ENCODE data around the gene CSNK1A1.

DNA sequence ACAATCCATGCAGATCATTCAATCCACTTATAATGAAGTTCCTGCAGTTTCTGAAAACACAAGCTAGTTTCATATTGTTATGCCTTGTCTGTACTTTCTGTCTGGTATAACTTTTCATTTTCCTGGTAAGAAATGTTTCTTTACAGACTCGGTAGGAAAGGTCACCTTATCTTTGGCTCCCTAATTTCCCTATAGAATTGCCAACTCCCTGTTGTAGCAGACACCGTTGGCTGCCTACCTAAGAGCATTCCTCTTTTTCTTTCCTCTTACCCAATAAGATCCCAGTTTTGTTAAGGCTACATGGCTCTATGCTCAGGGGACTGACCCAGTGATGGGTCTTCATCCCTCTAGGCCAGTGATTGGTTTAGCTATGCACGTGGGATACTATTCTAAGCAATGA lies 23.9 kb upstream of the CSNK1A1 start:
- TF ChIP-seq ARNTL (CRISPR knock-in tag; IDR thresholded peaks at IDR 0.05; ENCODE audit: borderline replicate concordance, low read depth) = no peak
- TF ChIP-seq, protein P1, sequence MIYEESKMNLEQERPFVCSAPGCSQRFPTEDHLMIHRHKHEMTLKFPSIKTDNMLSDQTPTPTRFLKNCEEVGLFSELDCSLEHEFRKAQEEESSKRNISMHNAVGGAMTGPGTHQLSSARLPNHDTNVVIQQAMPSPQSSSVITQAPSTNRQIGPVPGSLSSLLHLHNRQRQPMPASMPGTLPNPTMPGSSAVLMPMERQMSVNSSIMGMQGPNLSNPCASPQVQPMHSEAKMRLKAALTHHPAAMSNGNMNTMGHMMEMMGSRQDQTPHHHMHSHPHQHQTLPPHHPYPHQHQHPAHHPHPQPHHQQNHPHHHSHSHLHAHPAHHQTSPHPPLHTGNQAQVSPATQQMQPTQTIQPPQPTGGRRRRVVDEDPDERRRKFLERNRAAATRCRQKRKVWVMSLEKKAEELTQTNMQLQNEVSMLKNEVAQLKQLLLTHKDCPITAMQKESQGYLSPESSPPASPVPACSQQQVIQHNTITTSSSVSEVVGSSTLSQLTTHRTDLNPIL (CRISPR knock-in tag; IDR thresholded peaks at IDR 0.05; ENCODE audit: low read depth) = no peak
- no peak for TF ChIP-seq POU6F1 (CRISPR knock-in tag; IDR thresholded peaks at IDR 0.05; ENCODE audit: borderline replicate concordance, low read depth)
- TF ChIP-seq BACH2 (CRISPR knock-in tag; IDR thresholded peaks at IDR 0.05; ENCODE audit: borderline replicate concordance) = no peak
- no peak for TF ChIP-seq GLIS3 (CRISPR knock-in tag; IDR thresholded peaks at IDR 0.05)
- no peak for TF ChIP-seq CSDC2 (CRISPR knock-in tag; IDR thresholded peaks at IDR 0.05)
- no peak for TF ChIP-seq RARB (CRISPR knock-in tag; IDR thresholded peaks at IDR 0.05)
- no peak for TF ChIP-seq TCF4 (CRISPR knock-in tag; IDR thresholded peaks at IDR 0.05; ENCODE audit: borderline replicate concordance)
- TF ChIP-seq ZFP3 (CRISPR knock-in tag; IDR thresholded peaks at IDR 0.05) = no peak
- TF ChIP-seq, protein P2, sequence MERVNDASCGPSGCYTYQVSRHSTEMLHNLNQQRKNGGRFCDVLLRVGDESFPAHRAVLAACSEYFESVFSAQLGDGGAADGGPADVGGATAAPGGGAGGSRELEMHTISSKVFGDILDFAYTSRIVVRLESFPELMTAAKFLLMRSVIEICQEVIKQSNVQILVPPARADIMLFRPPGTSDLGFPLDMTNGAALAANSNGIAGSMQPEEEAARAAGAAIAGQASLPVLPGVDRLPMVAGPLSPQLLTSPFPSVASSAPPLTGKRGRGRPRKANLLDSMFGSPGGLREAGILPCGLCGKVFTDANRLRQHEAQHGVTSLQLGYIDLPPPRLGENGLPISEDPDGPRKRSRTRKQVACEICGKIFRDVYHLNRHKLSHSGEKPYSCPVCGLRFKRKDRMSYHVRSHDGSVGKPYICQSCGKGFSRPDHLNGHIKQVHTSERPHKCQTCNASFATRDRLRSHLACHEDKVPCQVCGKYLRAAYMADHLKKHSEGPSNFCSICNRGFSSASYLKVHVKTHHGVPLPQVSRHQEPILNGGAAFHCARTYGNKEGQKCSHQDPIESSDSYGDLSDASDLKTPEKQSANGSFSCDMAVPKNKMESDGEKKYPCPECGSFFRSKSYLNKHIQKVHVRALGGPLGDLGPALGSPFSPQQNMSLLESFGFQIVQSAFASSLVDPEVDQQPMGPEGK (CRISPR knock-in tag; IDR thresholded peaks at IDR 0.05; ENCODE audit: borderline replicate concordance) = no peak
- TF ChIP-seq ISL1 (CRISPR knock-in tag; IDR thresholded peaks at IDR 0.05) = no peak
- TF ChIP-seq ZFP30 (CRISPR knock-in tag; IDR thresholded peaks at IDR 0.05) = no peak
- no peak for TF ChIP-seq ZNF70 (CRISPR knock-in tag; IDR thresholded peaks at IDR 0.05)
- TF ChIP-seq ZNF565 (CRISPR knock-in tag; conservative IDR thresholded peaks at IDR 0.05; ENCODE audit: low read depth) = no peak
